HG03442 (cell line): ENCODE data around the gene SLIT3.

Experiments used
- ATAC-seq: cut with Tn5 transposase; IDR thresholded peaks from one replicate; pipeline ENCODE4 v1.9.1; 2021; ENCODE audit warnings: mild to moderate bottlenecking, moderate library complexity; ENCODE audit not compliant: unreplicated experiment

SLIT3 gene

GRCh38 chr5:168790002-168790635 is 510.8 kb downstream of the SLIT3 start:
- ATAC-seq: no peak

- no peak for ATAC-seq
Observed at GRCh38 chr5:168788786-168789185, 512.2 kb downstream of the SLIT3 start.

GRCh38 chr5:168788107-168788506 is 512.8 kb downstream of the SLIT3 start:
- ATAC-seq: no peak

- ATAC-seq: no peak
Observed at GRCh38 chr5:168786147-168786546, 514.8 kb downstream of the SLIT3 start.

GRCh38 chr5:168784454-168784853 is 516.5 kb downstream of the SLIT3 start:
- ATAC-seq: no peak

GRCh38 chr5:168781941-168782571 is 518.9 kb downstream of the SLIT3 start:
- no peak for ATAC-seq

- ATAC-seq: no peak
Observed at GRCh38 chr5:168780888-168781287, 520.1 kb downstream of the SLIT3 start.

GRCh38 chr5:168779333-168779732 is 521.6 kb downstream of the SLIT3 start:
- no peak for ATAC-seq

GRCh38 chr5:168778536-168778935 is 522.4 kb downstream of the SLIT3 start:
- no peak for ATAC-seq

- ATAC-seq: no peak
Observed at GRCh38 chr5:168777651-168778050, 523.3 kb downstream of the SLIT3 start.

GRCh38 chr5:168776070-168776469 is 524.9 kb downstream of the SLIT3 start:
- no peak for ATAC-seq

GRCh38 chr5:168773226-168773625 is 527.7 kb downstream of the SLIT3 start:
- ATAC-seq: no peak

- no peak for ATAC-seq
Observed at GRCh38 chr5:168772316-168772961, 528.5 kb downstream of the SLIT3 start.

GRCh38 chr5:168771678-168772077 is 529.3 kb downstream of the SLIT3 start:
- ATAC-seq: no peak

GRCh38 chr5:168770996-168771395 is 529.9 kb downstream of the SLIT3 start:
- ATAC-seq: no peak

GRCh38 chr5:168770036-168770498 is 530.9 kb downstream of the SLIT3 start:
- no peak for ATAC-seq

- no peak for ATAC-seq
Observed at GRCh38 chr5:168768172-168768571, 532.8 kb downstream of the SLIT3 start.

GRCh38 chr5:168766426-168766700 is 534.6 kb downstream of the SLIT3 start:
- no peak for ATAC-seq

- no peak for ATAC-seq
Observed at GRCh38 chr5:168765551-168766425, 535.2 kb downstream of the SLIT3 start.

- ATAC-seq: no peak
Observed at GRCh38 chr5:168765086-168765550, 535.8 kb downstream of the SLIT3 start.
